ENCODE results near the gene SECISBP2. TPM values are rescaled to one million over a fixed set of nuclear protein-coding genes. Genes with fewer than 3 reads are reported as not detected.

Gene SECISBP2
- total and polyA plus RNA-seq, 4 donors = 51.3 to 56.6 (median 54.6) TPM

DNA sequence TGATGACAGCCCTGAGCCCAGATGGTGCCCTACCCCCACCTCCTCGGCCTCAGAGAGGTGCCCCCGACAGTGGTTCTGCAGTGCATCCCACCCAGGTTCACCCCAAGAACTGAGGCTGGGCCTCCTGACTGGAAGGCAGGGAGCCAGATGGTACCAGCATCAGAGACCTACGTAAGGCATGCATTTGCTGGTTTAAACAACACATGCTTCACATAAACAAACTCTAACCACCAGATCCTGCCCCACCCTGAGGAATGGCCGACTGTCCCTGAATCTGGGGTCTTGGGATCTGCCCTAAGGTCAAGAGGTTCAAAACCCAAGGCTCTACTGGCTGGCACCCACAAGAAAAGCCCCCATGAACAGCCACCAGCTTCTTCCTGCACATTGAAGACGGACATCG lies 73.3 kb downstream of the SECISBP2 start:
- H3K36me3 ChIP-seq (ENCODE audit: control insufficient read depth, insufficient read depth, low read length) = peaks cover 80% of the 10 kb centered on the region
- H3K27ac ChIP-seq (ENCODE audit: low read depth, low read length) = no peak overlapping the region
- DNase-seq (ENCODE audit: low read depth in 4 of 6, low spot score in 6 of 6) = no peak
- no peaks in the 10 kb centered on the region for H3K27me3 ChIP-seq (ENCODE audit: control insufficient read depth, insufficient read depth, low read length)
- H3K4me3 ChIP-seq (ENCODE audit: low read depth, low read length) = no peak overlapping the region
- H3K4me1 ChIP-seq (ENCODE audit: control insufficient read depth, insufficient read depth, low read length) = no peaks in the 10 kb centered on the region
- WGBS (ENCODE audit: insufficient coverage) = 91% methylated on average over 5 of the region's 6 CpGs
- H3K9me3 ChIP-seq (ENCODE audit: control insufficient read depth, insufficient read depth, low read length) = no peaks in the 10 kb centered on the region

DNA sequence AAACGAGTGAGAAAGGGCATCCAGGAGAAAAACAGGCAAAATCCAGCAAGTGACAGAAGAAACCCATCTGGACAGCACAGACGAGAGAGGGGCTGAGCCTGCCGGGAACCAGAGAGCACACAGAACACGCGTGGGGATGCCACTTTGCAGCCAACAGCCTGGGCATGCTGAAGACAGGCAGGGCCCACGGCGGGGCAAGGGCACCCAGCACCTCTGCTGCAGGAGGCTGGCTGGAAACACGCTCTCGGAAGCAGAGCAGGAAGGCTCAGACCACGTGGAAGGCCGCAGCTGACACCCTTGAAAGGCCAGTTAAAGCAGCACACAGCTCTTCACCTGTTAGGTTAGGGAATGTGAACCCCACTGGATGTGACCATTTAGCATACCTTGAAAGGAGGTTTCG lies 76.1 kb downstream of the SECISBP2 start:
- peaks cover 71% of the 10 kb centered on the region for H3K36me3 ChIP-seq (ENCODE audit: control insufficient read depth, insufficient read depth, low read length)
- WGBS (ENCODE audit: insufficient coverage) = 93% methylated on average over 12 of the region's 12 CpGs
- H3K9me3 ChIP-seq (ENCODE audit: control insufficient read depth, insufficient read depth, low read length) = no peaks in the 10 kb centered on the region
- no peak for DNase-seq (ENCODE audit: low read depth in 4 of 6, low spot score in 6 of 6)
- no peaks in the 10 kb centered on the region for H3K27me3 ChIP-seq (ENCODE audit: control insufficient read depth, insufficient read depth, low read length)
- no peaks in the 10 kb centered on the region for H3K4me1 ChIP-seq (ENCODE audit: control insufficient read depth, insufficient read depth, low read length)
- no peak overlapping the region for H3K4me3 ChIP-seq (ENCODE audit: low read depth, low read length)
- no peak overlapping the region for H3K27ac ChIP-seq (ENCODE audit: low read depth, low read length)

DNA sequence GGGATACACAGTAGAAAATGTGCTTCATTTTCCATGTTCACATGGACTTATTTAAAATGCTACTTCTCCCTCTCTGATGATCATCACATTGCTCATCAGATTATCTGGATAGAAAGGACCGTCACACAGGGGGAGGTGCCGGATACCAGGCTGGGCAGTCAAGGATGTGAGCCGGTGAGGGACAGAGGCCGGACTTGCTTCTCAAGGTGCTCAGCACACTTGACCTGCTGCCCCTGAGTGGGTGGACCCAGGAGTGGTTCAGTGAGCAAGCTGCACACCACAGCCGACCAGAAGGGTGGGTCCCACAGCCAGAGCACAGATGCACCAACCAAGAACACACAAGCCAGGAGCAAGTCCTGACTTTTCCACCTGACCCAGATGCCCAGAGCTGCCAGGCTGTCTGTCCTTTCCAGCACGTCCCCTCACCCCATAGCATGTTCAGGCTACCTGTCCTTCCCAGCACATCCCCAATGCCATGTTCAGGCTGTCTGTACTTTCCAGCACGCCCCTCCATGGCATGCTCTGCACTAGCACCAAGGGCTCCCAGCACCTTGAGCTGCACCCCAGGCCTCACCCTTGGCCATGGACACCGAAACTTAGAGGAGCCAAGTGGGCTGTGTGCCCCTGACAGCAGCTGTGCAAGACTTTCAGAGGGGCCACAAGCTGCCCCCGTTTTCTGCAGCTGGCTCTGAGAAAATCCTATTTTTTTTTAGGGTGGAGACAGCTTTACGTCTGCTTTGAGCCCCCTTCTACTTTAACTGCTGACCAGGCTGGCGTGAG lies 77.8 kb downstream of the SECISBP2 start:
- no peak for DNase-seq (ENCODE audit: low read depth in 4 of 6, low spot score in 6 of 6)
- Histone ChIP-seq H3K27ac (ENCODE audit: low read depth, low read length) (no peak overlapping the region), H3K4me1 (ENCODE audit: control insufficient read depth, insufficient read depth, low read length) (no peaks in the 10 kb centered on the region), H3K36me3 (ENCODE audit: control insufficient read depth, insufficient read depth, low read length) (peaks cover 60% of the 10 kb centered on the region), H3K4me3 (ENCODE audit: low read depth, low read length) (no peak overlapping the region), H3K9me3 (ENCODE audit: control insufficient read depth, insufficient read depth, low read length) (no peaks in the 10 kb centered on the region), H3K27me3 (ENCODE audit: control insufficient read depth, insufficient read depth, low read length) (no peaks in the 10 kb centered on the region)
- 95% methylated on average over 11 of the region's 11 CpGs for WGBS (ENCODE audit: insufficient coverage)

DNA sequence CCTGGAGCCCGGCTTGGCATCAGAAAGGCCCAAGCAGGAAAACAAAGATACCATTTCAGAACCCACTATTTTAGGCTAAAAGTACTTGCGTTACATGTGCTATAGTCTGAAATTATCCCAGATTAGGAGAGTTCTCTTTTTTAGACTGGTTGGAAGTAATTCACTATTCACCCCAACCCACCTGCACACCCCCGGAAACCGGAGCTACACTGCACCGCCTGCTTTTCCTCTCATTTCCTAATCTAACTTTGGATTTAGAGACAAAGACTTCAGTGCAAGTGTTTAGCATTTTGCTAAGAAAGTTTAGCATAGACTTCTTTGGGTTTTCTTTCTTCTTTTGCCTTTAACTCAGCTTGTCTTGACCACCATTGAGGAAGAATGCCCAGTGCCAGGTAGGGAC lies 79.2 kb downstream of the SECISBP2 start:
- no peak for DNase-seq (ENCODE audit: low read depth in 4 of 6, low spot score in 6 of 6)
- Histone ChIP-seq H3K27ac (ENCODE audit: low read depth, low read length) (no peak overlapping the region), H3K4me1 (ENCODE audit: control insufficient read depth, insufficient read depth, low read length) (no peaks in the 10 kb centered on the region), H3K27me3 (ENCODE audit: control insufficient read depth, insufficient read depth, low read length) (no peaks in the 10 kb centered on the region), H3K4me3 (ENCODE audit: low read depth, low read length) (no peak overlapping the region), H3K36me3 (ENCODE audit: control insufficient read depth, insufficient read depth, low read length) (peaks cover 56% of the 10 kb centered on the region), H3K9me3 (ENCODE audit: control insufficient read depth, insufficient read depth, low read length) (no peaks in the 10 kb centered on the region)
- WGBS (ENCODE audit: insufficient coverage) = 100% methylated on average over 1 of the region's 5 CpGs

DNA sequence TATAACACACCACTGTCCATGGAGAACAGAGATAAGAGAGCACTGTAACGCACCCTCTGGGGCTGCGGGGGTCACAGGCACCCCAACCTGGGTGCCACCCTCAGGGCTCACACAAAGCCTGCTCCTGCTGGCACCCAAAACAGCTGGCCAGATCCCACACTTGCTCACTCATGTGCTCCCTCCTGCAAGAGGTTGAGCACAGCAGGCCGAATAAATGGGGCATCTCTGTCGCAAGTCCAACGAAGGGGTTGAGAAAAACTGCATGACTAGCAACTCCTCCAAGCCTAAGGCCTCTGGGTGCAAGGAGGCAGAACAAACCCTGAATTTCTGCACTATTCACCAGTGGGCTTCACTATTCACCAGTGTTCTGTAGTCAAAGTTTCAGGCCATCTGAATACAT lies 80.3 kb downstream of the SECISBP2 start:
- no peak overlapping the region for H3K27ac ChIP-seq (ENCODE audit: low read depth, low read length)
- no peaks in the 10 kb centered on the region for H3K27me3 ChIP-seq (ENCODE audit: control insufficient read depth, insufficient read depth, low read length)
- no peak overlapping the region for H3K4me3 ChIP-seq (ENCODE audit: low read depth, low read length)
- WGBS (ENCODE audit: insufficient coverage) = 93% methylated on average over 5 of the region's 5 CpGs
- H3K36me3 ChIP-seq (ENCODE audit: control insufficient read depth, insufficient read depth, low read length) = peaks cover 57% of the 10 kb centered on the region
- H3K9me3 ChIP-seq (ENCODE audit: control insufficient read depth, insufficient read depth, low read length) = no peaks in the 10 kb centered on the region
- H3K4me1 ChIP-seq (ENCODE audit: control insufficient read depth, insufficient read depth, low read length) = no peaks in the 10 kb centered on the region
- DNase-seq (ENCODE audit: low read depth in 4 of 6, low spot score in 6 of 6) = no peak

DNA sequence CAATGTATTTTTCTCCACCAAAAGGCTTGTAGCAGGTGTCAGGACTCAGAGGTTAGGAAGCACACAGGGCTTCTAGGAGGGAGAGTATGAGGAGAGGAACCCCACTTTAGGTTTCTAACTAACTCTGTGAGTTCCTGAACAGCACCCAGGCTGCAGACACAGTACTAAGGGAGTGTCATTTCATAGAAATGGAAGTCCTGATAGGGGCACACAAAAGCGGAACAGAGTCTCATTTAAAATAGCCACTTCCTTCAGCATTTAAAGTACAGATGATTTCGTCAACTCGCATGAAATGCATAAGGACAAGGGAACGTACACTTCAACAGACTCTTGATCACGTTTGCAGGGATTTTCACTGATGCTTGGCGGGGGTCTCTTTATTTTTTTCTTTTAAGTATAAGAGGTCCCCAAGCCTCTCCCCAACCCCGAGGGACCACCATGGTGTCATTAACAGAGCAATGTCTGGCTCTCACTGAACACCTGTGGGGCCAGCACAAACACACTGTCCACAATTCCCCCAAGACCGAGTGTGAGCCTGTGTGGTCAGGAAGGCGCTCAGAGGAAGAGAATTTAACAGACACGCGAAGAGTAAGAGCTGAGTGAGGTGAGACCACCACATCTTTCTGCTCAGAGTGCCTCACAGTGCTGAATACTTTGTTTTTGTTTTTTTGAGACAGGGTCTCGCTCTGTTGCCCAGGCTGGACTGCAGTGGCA lies 82.3 kb downstream of the SECISBP2 start:
- Histone ChIP-seq H3K36me3 (ENCODE audit: control insufficient read depth, insufficient read depth, low read length) (peaks cover 60% of the 10 kb centered on the region), H3K27ac (ENCODE audit: low read depth, low read length) (no peak overlapping the region), H3K27me3 (ENCODE audit: control insufficient read depth, insufficient read depth, low read length) (no peaks in the 10 kb centered on the region), H3K4me1 (ENCODE audit: control insufficient read depth, insufficient read depth, low read length) (no peaks in the 10 kb centered on the region), H3K9me3 (ENCODE audit: control insufficient read depth, insufficient read depth, low read length) (no peaks in the 10 kb centered on the region), H3K4me3 (ENCODE audit: low read depth, low read length) (no peak overlapping the region)
- WGBS (ENCODE audit: insufficient coverage) = 88% methylated on average over 6 of the region's 12 CpGs
- no peak for DNase-seq (ENCODE audit: low read depth in 4 of 6, low spot score in 6 of 6)

DNA sequence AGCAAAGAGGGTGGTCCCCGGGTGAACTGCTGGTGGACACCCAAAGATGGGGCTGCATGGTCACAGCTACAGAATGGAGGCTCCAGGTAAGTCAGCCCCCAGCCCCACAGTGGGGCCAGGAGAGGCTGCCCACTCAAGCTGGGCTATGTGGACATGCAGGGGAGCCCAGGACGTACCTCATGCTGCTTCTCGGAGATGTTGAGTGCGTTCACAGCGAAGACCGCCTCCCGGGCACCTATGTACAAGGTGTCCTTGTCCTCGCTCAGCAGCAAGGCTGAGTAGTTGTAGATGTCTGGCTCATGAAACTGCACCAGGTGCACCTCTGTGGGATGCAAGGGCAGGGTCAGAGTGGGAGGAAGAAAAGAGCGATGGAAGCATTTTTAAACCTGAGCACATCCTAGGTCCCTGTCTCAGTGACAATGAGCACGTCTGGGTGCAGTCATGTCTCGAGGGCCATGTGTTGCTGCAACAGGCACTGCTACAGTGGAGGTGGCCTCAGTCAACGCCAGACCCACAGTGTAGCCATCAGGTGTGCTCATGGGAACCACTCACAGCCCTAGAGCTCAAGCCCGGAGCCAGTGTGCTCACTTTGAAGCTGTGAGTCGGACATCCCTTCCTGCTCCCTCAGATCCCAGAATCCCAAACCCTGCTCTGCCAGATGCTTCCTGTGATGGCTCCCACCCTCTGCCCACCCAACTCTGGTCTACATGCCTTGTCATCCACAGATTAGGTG lies 84.6 kb downstream of the SECISBP2 start:
- H3K4me1 ChIP-seq (ENCODE audit: control insufficient read depth, insufficient read depth, low read length) = no peaks in the 10 kb centered on the region
- peaks cover 48% of the 10 kb centered on the region for H3K36me3 ChIP-seq (ENCODE audit: control insufficient read depth, insufficient read depth, low read length)
- no peak overlapping the region for H3K4me3 ChIP-seq (ENCODE audit: low read depth, low read length)
- WGBS (ENCODE audit: insufficient coverage) = 95% methylated on average over 14 of the region's 14 CpGs
- no peak overlapping the region for H3K27ac ChIP-seq (ENCODE audit: low read depth, low read length)
- no peaks in the 10 kb centered on the region for H3K27me3 ChIP-seq (ENCODE audit: control insufficient read depth, insufficient read depth, low read length)
- no peak for DNase-seq (ENCODE audit: low read depth in 4 of 6, low spot score in 6 of 6)
- H3K9me3 ChIP-seq (ENCODE audit: control insufficient read depth, insufficient read depth, low read length) = no peaks in the 10 kb centered on the region

DNA sequence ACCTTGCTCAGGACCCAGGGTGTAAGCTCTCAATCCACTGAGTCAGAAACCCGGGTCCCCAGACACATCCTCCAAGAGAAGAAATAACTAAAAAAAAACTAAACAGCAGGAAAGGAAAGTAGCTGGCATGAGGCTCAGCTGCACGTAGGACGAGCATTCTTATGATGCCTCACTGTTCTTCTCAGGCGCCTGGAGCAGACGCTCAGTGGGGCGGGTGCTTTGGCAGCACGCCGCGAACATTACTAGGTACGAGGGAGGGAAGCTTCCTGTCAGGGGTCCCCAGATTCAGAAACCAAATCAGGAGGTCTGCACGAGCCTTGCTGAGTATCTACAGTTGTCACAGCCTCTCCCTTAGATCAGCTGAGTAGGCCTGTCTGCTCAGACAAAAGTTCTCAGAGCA lies 85.8 kb downstream of the SECISBP2 start:
- H3K27me3 ChIP-seq (ENCODE audit: control insufficient read depth, insufficient read depth, low read length) = no peaks in the 10 kb centered on the region
- H3K4me1 ChIP-seq (ENCODE audit: control insufficient read depth, insufficient read depth, low read length) = peaks cover 11% of the 10 kb centered on the region
- peaks cover 41% of the 10 kb centered on the region for H3K36me3 ChIP-seq (ENCODE audit: control insufficient read depth, insufficient read depth, low read length)
- no peaks in the 10 kb centered on the region for H3K9me3 ChIP-seq (ENCODE audit: control insufficient read depth, insufficient read depth, low read length)
- no peak for DNase-seq (ENCODE audit: low read depth in 4 of 6, low spot score in 6 of 6)
- H3K27ac ChIP-seq (ENCODE audit: low read depth, low read length) = no peak overlapping the region
- 90% methylated on average over 11 of the region's 11 CpGs for whole genome bisulfite sequencing (ENCODE audit: insufficient coverage)
- no peak overlapping the region for H3K4me3 ChIP-seq (ENCODE audit: low read depth, low read length)

DNA sequence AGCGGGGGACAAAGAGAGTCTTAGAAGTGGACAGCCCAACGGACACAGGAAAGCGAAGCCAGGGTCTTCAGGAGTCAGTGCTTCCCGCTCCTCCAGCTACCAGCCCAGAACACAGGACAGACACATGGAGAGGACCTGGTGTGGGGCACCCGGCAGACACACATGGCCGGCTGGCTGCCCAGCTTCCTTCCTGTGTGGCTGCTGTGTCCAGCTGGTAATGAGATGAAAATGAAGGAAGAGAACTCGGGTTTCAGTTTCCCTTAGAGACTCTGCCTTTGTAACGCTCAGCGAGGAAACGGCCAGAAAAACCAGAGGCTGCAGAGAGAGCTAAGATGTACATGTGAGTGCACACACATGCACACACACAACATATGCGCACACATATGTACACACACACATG lies 87.5 kb downstream of the SECISBP2 start:
- no peaks in the 10 kb centered on the region for H3K9me3 ChIP-seq (ENCODE audit: control insufficient read depth, insufficient read depth, low read length)
- H3K4me1 ChIP-seq (ENCODE audit: control insufficient read depth, insufficient read depth, low read length) = peaks cover 14% of the 10 kb centered on the region
- 86% methylated on average over 7 of the region's 11 CpGs for WGBS (ENCODE audit: insufficient coverage)
- H3K36me3 ChIP-seq (ENCODE audit: control insufficient read depth, insufficient read depth, low read length) = peaks cover 38% of the 10 kb centered on the region
- H3K4me3 ChIP-seq (ENCODE audit: low read depth, low read length) = no peak overlapping the region
- no peaks in the 10 kb centered on the region for H3K27me3 ChIP-seq (ENCODE audit: control insufficient read depth, insufficient read depth, low read length)
- no peak overlapping the region for H3K27ac ChIP-seq (ENCODE audit: low read depth, low read length)
- DNase-seq (ENCODE audit: low read depth in 4 of 6, low spot score in 6 of 6) = no peak
